GM10847 (cell line): Measurements from ENCODE around the gene PPP1R9B.

ENCODE experiments used
- POLR2A ChIP-seq: IDR thresholded peaks from 2 replicates; pipeline ENCODE4 v1.6.1; 2011; ENCODE audit not compliant: insufficient read length; ENCODE audit errors: extremely low read depth

The PPP1R9B gene

DNA sequence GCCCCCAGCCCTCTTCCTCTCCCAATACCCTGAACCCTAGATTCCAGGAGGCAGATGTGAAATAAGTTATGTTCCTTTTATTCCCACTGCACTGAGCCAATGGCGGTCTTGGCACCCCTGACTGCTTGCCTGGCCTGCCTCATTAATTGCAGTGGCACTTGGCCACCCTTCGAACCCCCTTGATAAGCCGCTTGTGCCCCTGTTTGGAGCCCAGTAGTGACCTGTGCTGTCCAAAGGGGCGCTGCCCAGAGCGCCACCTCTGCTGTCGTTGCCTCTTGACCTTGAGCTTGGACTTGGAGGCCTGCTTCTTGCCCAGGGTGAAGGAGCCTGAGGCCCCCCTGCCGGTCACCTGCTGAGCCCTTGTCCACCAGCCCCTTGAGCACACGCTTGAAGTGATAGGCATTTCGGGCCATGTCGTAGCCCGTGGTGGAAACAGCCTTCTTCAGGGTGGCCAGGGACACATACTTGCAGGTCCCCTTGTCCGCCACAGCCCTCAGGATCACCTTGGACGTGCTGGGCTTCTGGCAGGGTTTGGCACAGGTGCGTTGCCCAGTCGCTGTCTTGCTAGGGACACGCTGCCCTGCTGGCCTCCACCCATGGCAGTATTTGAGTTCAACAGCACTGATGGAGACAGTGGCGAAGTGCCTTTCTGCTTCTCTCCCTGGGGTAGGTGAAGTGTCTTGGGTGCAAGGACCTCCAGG lies 21.0 kb upstream of the PPP1R9B start:
- no peak for TF ChIP-seq POLR2A

DNA sequence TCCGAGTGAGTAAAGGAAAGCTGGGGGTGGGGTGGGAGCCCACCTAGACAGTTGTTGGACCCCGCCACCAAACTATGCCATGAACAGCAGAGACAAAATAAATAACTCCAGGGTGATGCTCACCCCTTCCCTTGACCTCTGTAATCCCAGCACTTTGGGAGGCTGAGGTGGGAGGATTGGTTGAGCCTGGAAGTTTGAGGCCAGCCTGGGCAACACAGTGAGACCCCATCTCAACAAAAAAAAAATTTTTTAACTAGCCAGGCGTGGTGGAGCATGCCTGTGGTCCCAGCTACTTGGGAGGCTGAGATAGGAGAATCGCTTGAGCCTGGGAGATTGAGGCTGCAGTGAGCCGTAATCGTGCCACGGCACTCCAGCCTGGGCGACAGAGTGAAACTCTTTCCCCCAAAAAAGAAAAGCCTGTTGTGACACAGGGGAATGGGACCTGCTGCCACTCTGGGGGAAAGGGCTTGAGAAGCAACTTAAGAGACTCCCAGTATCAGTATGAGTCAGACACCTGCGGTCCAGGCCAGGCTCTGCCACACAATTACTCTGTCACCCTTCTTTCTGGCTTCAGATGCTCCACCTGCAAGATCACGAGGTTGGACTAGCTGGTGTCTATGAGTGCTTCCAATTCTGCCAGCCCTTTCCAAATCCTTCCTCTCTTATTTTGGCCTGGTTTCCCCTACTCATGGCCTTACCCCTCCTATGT lies 20.3 kb upstream of the PPP1R9B start:
- TF ChIP-seq POLR2A = no peak

DNA sequence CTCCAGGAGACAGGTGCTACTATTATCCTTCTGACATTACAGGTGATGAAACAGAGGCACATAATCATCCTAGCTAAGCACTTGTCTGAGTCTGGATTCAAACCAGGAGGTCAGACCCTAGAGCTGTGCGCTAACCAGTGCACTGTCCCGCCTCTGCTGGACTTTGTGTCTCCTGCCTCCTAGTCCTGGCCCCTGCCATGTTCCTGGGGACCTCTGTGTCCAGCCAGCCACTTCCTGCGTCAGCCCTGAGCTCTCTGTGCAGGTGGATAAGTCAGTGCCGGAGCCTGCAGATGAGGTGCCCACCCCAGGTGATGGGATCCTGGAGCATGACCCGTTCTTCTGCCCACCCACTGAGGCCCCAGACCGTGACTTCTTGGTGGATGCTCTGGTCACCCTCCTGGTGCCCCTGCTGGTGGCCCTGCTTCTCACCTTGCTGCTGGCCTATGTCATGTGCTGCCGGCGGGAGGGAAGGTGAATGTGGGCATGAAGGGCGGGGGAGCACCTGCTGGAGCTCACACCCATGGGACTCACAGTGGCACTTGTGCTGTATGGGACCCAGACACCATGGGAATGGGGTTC lies 19.5 kb upstream of the PPP1R9B start:
- no peak for TF ChIP-seq POLR2A

DNA sequence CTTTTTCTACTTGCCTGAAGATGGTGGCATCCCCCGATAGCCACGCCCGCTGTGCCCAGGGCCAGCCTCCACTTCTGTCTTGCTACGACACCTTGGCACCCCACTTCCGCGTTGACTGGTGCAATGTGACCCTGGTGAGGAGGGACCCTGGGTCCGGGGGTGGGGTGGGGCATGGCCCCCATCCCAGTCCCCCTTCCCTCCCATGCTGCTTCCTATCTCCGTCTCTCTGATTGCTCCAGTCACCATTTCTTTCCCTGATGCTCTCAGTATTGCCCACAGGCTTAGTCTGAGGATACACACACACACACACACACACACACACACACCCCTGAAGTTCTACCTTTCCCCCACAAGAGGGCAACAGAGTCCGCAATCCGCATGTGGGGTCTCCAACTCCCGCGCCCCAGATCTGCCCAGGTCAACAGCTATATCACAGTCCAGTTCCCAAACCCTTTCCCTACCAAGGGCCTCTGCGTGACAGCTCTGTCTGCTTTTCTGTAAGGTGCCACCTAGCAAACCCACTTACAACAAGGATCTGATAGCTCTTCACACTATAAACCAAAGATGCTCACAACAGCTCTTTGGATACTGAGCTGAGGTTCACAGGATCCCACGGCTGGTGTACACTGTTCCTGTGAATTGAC lies 18.8 kb upstream of the PPP1R9B start:
- no peak for TF ChIP-seq POLR2A

DNA sequence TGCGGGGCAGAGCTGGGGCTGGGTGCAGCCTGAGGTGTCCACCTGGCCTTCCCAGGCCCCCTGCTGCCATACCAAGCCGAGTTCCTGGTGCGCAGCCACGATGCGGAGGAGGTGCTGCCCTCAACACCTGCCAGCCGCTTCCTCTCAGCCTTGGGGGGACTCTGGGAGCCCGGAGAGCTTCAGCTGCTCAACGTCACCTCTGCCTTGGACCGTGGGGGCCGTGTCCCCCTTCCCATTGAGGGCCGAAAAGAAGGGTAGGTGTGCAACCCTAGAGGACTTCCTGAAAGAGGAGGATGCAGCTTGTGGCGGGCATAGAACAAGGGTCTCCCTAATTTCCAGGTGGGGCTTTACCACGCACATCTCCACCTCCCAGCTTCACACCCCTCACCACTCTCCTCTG lies 17.8 kb upstream of the PPP1R9B start:
- no peak for TF ChIP-seq POLR2A

DNA sequence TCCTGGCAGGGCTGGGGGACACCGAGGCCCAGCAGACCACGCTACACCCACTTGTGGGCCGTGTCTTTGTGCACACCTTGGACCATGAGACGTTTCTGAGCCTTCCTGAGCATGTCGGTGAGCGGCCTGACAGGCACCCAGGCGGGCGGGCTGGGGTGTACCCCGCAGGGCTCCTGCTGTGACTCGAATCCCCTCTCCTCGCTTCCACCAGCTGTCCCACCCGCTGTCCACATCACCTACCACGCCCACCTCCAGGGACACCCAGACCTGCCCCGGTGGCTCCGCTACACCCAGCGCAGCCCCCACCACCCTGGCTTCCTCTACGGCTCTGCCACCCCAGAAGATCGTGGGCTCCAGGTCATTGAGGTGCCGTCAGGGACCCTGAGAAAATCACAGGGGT lies 16.9 kb upstream of the PPP1R9B start:
- no peak for TF ChIP-seq POLR2A

DNA sequence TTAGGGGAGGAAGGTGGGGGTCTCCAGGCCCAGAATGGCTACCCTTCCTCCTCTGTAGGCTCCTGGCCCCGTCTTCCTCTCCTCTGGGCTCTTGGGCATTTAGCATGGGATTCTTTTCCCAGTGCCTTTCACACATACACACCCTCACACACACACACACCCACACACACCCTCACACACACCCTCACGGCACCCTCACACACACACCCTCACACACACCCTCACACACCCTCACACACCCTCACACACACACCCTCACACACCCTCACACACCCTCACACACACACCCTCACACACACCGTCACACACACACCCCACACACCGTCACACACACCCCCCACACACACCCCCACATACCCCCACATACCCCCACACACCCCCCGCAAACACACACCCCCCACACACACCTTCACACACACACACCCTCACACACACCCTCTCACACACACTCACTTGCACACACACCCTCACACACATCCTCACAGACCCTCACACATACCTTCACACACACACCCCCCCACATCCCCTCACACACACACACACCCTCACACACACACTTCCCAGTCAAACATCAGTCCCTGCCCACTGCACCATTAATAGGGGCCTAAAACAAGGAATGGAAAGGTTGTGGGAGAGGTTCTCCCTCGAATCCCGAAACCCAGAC lies 16.2 kb upstream of the PPP1R9B start:
- no peak for TF ChIP-seq POLR2A

DNA sequence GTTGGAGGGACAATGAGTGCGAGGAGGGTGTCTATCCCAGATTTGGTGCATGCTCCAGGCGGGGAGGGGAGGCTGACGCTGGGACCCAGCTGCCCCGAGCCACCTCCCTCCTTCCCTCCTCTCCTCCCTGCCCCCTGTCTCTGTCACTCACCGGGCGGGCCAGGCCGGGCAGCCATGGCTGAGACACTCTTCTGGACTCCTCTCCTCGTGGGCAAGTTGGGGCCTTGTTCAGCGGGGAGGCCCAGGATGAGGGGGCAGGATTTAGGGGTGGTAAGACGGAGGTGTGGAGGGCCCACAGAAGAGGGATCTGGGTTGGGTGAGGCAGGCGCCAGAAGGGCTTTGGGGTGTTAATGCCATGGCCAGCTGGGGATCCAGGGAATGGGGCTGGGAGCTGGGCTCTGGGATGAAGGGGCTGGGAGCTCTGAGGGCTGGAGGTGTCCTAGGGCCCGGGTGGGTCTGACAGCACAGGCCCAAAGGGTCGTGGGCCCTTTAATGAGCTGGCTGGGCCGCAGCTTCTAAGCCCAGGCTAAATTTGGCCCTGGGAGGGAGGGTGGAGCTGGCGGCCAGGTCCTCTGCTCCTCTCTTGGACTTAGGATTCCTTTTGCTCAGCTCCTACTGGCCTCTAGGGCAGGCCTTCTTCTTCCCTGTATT lies 15.5 kb upstream of the PPP1R9B start, which contains the start of gene SGCA:
Gene SGCA (plus strand): TSS at position 139 of the 651 bp plus-strand sequence. CDS start 36 bp downstream, at position 175.
- no peak for TF ChIP-seq POLR2A

DNA sequence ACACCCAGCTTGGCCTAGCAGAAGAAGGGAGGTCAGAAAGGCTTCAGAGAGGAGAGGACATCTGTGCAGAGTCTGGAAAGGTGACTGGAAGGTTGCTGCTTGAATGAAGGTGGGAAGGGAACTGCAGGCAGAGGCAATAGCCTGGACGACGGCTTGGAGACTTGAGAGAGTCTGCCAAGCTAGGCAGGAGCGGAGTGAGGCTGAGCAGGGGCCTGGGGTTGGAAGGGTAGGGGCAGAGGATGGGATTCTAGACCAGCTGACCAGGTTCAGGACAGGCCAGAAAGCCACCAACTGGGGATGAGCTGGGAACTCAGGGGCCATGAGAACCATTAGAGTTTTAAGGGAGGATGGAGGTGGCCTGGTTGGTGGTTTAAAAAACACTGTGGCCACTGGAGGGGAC lies 15.0 kb upstream of the PPP1R9B start:
- no peak for TF ChIP-seq POLR2A

DNA sequence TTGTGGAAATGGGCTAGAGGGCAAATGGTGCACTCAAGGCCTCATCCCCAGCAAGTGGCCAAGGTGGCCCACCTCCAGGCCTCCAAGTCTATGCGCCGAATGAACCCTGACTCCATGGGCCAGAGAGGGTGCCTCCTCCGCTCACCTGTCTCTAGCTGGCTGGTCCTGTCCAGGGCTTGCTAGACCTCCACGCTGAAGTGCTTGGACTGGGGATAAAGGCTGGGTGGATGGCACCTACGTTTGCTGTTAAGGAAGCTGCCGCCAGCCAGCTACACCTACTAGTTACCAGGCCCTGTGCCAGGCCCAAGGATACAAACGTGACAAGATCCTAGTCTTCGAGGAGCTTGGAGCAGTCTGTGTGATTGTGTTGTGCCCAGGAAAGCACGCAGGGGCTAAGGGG lies 14.6 kb upstream of the PPP1R9B start:
- TF ChIP-seq POLR2A = no peak

DNA sequence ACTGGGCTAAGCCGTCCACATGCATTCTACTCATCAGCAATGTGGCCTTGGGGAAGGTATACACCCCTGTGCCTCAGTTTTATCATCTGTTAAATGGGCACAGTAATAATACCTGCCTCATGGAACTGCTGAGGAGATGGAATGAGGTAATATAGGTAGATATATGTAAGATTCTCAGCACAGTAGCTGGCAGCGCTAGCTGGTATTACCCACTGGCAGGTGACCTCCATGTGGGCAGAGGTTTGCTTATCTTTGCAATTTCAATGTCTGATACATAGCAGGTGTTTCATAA lies 14.2 kb upstream of the PPP1R9B start:
- TF ChIP-seq POLR2A = no peak

DNA sequence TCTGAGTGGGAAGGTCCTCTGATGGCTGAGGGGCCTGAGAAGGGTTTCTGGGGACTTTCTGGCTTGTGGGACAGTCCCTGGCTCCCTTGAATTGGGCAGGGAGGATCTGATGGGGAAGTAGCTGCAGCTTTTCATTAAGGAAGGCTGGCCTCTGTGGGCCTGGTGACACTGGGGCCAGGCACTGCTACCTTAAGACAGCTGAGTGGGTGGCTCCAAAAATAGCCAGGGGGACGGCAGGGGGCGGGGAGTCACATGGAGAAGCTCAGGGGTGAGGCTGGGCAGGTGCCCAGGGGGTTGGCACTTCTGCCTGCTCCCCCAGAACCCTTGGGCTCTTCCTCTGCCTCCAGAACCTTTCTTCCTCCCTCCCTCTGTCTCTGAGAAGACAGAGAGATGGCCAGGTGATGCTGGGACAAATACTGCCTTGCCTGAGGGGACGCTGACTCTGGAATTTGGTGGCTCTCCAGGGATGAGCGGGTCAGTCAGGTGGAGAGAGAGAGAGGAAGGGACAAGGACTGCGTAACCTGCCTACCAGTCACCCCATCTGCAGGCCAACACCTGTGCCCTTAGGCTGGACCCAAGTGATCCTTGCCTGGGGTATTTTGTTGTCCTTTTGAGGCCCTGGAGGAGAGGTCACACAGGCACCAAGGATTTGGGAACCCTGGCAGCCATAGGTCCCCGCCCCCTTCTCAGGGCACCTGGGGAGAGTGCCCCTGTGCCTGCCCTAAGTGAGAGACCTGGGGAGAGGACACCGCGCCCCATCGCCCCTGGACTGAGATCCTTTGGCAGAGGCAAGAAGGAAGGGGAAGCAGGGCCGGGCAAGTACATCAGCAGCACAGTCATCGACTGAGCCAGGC lies 13.6 kb upstream of the PPP1R9B start:
- TF ChIP-seq POLR2A = no peak

DNA sequence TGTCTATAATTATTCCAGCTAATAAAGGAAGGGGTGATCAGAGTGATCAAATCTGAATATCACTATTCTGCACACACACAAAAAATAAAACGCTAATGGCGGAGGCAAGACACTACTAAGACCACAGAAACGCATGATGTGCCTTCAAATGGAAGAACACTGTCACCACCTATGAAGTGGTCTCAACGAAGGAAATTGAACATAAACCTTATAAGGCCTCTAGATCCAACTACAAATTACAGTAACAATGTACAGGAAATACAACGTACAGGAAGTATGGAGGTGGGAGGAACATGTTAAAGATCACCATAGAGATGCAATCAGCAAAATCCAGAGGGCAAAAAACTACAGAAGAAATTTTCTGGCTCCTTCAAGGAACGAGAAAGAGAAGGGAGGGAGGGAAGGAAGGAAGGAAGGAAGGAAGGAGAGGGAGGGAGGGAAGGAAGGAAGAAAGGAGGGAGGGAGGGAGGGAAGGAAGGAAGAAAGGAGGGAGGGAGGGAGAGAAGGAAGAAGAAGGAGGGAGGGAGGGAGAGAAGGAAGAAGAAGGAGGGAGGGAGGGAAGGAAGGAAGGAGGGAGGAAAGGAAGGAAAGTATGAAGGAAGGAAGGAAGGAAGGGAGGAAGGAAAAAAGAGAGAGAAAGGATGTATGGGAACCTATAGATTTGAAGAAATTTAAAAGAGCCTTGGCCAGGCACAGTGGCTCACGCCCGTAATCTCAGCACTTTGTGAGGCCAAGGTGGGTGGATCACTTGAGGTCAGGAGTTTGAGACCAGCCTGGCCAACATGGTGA lies 12.2 kb upstream of the PPP1R9B start:
- TF ChIP-seq POLR2A = no peak
